ENCODE data around the gene BYSL. TPM values are rescaled to one million over a fixed set of nuclear protein-coding genes. Genes with fewer than 3 reads are reported as not detected.

The BYSL gene
- polyA plus RNA-seq, 2 of the 4 experiments (the other 2 are of a cell fraction): 28.8 to 61.8 TPM

GRCh38 chr6:41894366-41895299, 26.7 kb upstream of the BYSL start:
- H3K27ac ChIP-seq: peak overlapping the region; percentile 70 to 91
- FAIRE-seq (no peak), ATAC-seq (peak; percentile 69; a peak in 5 of 6 replicates), DNase-seq (ENCODE audit: low read depth in 1 of 2, low spot score in 1 of 2) (no peak)
- WGBS (ENCODE audit: missing lambda C conversion rate): 25% methylated on average over 22 of the region's 56 CpGs
- H3K4me1 ChIP-seq: peaks cover 24% of the 10 kb centered on the region
- ChIA-PET POLR2A (interaction anchor here (0.6 to 2.3 kb wide), 2 partner anchors 26 to 296 kb away, joined by 5 to 12 read pairs; partner anchors contain the start of genes BYSL and MED20), CTCF (interaction anchor here (1.7 to 2.3 kb wide), 5 partner anchors 22 to 48 kb away, joined by 4 to 6 read pairs (median 5); partner anchors contain the start of genes BYSL and MED20)
- peak overlapping the region; percentile 95 for H3K4me2 ChIP-seq
- H3K4me3 ChIP-seq: peak overlapping the region; percentile 78
- no peak for TF ChIP-seq HOXA7 (CRISPR knock-in tag; IDR thresholded peaks at IDR 0.05)
- TF ChIP-seq MAZ (IDR thresholded peaks at IDR 0.05; ENCODE audit: borderline replicate concordance, low read depth, low read length): no peak
- no peak for TF ChIP-seq REST (IDR thresholded peaks at IDR 0.05)
- TF ChIP-seq ELK1 (IDR thresholded peaks at IDR 0.05; ENCODE audit: low read depth, low read length): no peak
- TF ChIP-seq RFX5 (IDR thresholded peaks at IDR 0.05): no peak
- H3K9me3 ChIP-seq: no peaks in the 10 kb centered on the region

GRCh38 chr6:41895300-41896233, 25.7 kb upstream of the BYSL start, which contains the start of gene USP49:
Gene USP49 (minus strand): TSS chr6:41895375. CDS start chr6:41806983, 88,392 bp downstream.
- CTCF ChIA-PET: interaction anchor here (0.9 to 2.3 kb wide), 7 partner anchors 8 to 109 kb away, joined by 3 to 6 read pairs (median 4); partner anchors contain the start of genes BYSL and MED20
- peak within 1 kb of the TSS; percentile 78 for H3K4me3 ChIP-seq
- no peaks in the 10 kb centered on the region for H3K9me3 ChIP-seq
- FAIRE-seq (no peak), DNase-seq (ENCODE audit: low read depth in 1 of 2, low spot score in 1 of 2) (peak; percentile 67 to 78), ATAC-seq (peak; percentile 95 to 96)
- POLR2A ChIA-PET: interaction anchor here (0.6 to 2.3 kb wide), 5 partner anchors 21 to 295 kb away, joined by 3 to 12 read pairs (median 4); partner anchors contain the start of genes BYSL and MED20
- 2% methylated on average over 19 of the region's 55 CpGs for WGBS (ENCODE audit: missing lambda C conversion rate)
- H3K4me1 ChIP-seq: peaks cover 24% of the 10 kb centered on the region
- peak within 1 kb of the TSS; percentile 70 to 91 for H3K27ac ChIP-seq
- peak within 1 kb of the TSS; percentile 95 for H3K4me2 ChIP-seq
- TF ChIP-seq TP53 (CRISPR knock-in tag; IDR thresholded peaks at IDR 0.05): no peak
- no peak for TF ChIP-seq FOSB (CRISPR knock-in tag; IDR thresholded peaks at IDR 0.05)
- TF ChIP-seq MAZ (IDR thresholded peaks at IDR 0.05; ENCODE audit: borderline replicate concordance, low read depth, low read length): no peak
- TF ChIP-seq RCOR1 (IDR thresholded peaks at IDR 0.05; ENCODE audit: low read depth, low read length): no peak
- no peak for TF ChIP-seq JUN (IDR thresholded peaks at IDR 0.05)
- TF ChIP-seq EP300 (IDR thresholded peaks at IDR 0.05): no peak
- TF ChIP-seq EHMT2 (IDR thresholded peaks at IDR 0.05; ENCODE audit: low read depth): no peak
- no peak for TF ChIP-seq HOXA7 (CRISPR knock-in tag; IDR thresholded peaks at IDR 0.05)
- 0 out of 2 replicates have a peak, but pooled peaks have one; percentile 9 for TF ChIP-seq BHLHE40 (IDR thresholded peaks at IDR 0.05; ENCODE audit: low read depth, low read length)
- TF ChIP-seq FOSL2 (IDR thresholded peaks at IDR 0.05): no peak
- no peak for TF ChIP-seq FOSL2 (CRISPR knock-in tag; IDR thresholded peaks at IDR 0.05)
- TF ChIP-seq CTCF (IDR thresholded peaks at IDR 0.05): no peak
- no peak for TF ChIP-seq TFCP2L1 (CRISPR knock-in tag; IDR thresholded peaks at IDR 0.05)
- no peak for TF ChIP-seq KDM1A (IDR thresholded peaks at IDR 0.05; ENCODE audit: low read depth)
- peak; percentile 74 for TF ChIP-seq MAX (IDR thresholded peaks at IDR 0.05)
- TF ChIP-seq ESRRA (IDR thresholded peaks at IDR 0.05; ENCODE audit: borderline replicate concordance, low read length): no peak
- TF ChIP-seq USF2 (IDR thresholded peaks at IDR 0.05): peak; percentile 63
- TF ChIP-seq POLR2A (IDR thresholded peaks at IDR 0.05; ENCODE audit: low read length): no peak
- peak in 1 of 2 experiments; percentile 34; a peak in 1 of 4 replicates for TF ChIP-seq CEBPB (IDR thresholded peaks at IDR 0.05)
- TF ChIP-seq MYC (IDR thresholded peaks at IDR 0.05; ENCODE audit: borderline replicate concordance, low read length): no peak
- TF ChIP-seq ZC3H11A (IDR thresholded peaks at IDR 0.05): no peak
- TF ChIP-seq ZNF302 (CRISPR knock-in tag; IDR thresholded peaks at IDR 0.05): no peak
- TF ChIP-seq PHF8 (IDR thresholded peaks at IDR 0.05; ENCODE audit: borderline replicate concordance, low read depth): peak; percentile 43; the same call in 1 of the 2 replicates
